HG03039 (cell line): ENCODE measurements around the gene RETN.
A peak's percentile ranks its signal among the peaks of the same experiment; 100 is the strongest.

Source experiments
- ATAC-seq: cut with Tn5 transposase; IDR thresholded peaks from one replicate; pipeline ENCODE4 v1.9.1; 2021; ENCODE audit warnings: mild to moderate bottlenecking, moderate library complexity; ENCODE audit not compliant: unreplicated experiment

RETN gene

DNA sequence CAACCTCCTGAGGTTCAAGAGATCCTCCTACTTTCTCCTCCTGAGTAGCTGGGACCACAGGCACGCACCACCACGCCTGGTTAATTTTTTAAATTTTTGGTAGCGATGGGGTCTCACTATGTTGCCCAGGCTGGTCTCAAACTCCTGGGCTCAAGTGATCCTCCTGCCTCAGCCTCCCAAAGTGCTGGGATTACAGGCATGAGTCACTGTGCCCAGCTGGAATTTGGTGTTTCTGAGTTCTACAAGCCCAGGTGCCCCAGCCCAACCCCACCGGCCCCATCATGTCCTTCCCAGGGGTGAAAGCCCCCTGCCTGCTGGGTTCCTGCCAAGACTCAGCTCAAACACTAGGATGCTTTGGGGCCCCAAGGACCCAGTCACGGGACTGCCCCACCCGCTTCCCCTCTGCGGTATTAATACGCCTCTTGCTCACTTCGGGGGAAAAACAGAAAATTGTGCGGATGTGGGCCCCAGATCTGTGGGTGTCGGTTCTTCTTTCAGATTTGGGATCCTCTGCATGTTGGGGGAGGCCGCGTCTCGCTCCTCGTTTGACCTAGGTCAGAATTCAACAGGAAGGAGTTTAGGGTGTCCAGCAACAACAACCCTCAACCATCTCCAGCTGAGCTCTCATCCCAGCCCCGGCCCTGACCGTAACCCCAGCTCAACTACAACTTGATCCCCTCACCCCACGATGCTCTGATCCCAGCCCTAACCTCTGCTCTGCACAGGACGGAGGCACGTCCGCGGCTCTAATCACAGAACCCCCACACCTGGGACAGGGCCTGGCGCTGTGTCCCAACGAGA is 36.7 kb downstream of the RETN start:
- peak; percentile 36 for ATAC-seq

GRCh38 chr19:7706188-7706954 is 37.5 kb downstream of the RETN start:
- no peak for ATAC-seq

- ATAC-seq: no peak
Observed at GRCh38 chr19:7706955-7707456, 38.2 kb downstream of the RETN start.

DNA sequence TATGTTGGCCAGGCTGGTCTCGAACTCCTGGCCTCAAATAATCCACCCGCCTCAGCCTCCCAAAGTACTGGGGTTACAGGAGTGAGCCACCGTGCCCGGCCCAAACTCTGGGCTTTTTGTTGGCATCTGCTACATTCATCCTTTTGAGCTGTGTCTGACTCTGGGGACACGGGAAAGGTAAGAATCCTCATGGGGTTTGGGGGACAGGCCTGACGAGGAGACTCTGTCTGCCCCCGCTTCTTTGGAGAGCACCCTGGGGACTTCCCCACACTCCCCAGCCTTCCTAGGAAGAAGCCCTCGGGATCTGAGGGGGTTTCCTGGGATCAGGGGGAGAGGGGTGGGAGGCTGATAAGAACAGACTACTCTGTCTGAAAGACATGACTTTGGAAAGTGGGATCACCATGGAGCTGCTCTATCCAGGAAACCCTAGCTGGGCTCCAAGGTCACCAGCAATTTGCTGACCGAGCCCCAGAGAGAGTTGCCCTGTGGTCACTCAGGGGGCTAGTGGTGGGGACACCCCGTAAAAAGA is 41.1 kb downstream of the RETN start:
- no peak for ATAC-seq

DNA sequence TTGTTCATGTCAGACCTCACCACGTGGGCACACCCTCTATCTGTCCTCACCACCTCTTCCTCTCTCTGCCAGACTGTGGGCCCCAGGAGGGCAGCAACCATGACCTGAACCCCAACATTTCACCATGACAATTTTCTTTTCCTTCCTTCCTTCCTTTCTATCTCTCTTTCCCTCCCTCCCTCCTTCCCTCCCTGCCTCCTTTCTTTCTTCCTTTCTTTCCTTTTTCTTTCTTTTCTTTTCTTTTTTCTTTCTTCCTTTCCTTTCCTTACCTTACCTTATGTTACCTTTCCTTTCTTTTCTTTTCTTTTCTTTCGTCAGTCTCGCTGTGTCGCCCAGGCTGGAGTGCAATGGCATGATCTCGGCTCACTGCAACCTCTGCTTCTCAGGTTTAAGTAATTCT is 41.8 kb downstream of the RETN start:
- no peak for ATAC-seq

DNA sequence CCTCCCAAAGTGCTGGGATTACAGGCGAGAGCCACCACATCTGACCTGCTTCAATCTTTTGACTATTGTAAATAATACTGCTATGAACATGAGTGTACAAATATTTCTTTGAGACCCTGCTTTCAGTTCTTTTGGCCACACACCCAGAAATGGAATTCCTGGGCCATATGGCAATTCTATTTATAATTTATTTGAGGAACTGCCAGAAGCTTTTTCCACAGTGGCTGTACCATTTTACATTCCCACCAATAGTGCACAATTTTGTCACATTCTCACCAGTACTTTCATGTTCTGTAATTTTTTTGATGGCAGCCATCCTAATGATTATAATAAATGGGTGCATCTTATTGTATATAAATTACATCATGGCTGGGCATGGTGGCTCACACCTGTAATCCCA is 46.8 kb downstream of the RETN start:
- no peak for ATAC-seq

DNA sequence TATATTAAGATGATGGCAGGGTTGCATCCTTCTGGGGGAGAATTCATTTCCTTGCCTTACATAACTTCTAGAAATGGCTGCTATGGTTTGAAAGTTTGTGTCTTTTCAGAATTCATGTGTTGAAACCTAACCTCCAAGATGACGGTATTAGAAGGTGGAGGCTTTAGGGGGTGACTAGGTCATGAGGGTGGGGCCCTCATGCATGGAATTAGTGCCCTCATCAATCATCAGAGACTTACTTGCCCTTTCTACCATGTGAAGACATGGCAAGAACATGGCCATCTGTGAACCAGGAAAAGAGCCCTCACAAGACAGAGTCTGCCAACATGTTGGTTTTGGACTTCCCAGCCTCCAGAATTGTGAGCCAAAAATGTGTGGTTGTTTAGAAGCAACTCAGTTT is 47.9 kb downstream of the RETN start:
- no peak for ATAC-seq

DNA sequence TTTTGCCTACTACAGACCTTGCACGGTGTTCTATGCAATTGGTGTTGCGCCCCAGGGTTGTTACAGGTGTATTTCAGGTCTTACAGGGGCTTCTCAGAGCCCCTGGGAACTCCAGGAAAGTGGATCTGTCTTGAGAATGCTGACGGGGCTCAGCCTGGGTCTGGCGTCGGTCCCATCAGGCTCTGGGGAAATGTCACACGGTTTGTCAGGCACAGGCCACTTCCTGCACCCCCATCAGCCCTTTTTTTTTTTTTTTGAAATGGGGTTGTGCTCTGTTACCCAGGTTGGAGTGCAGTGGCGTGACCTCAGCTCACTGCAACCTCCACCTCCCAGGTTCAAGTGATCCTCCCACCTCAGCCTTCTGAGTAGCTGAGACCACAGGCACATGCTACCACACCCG is 49.8 kb downstream of the RETN start:
- no peak for ATAC-seq
